SK-MEL-5 (cell line): ENCODE results near the gene IRF9. TPM values are rescaled to one million over a fixed set of nuclear protein-coding genes. Genes with fewer than 3 reads are reported as not detected.
A peak's percentile ranks its signal among the peaks of the same experiment; 100 is the strongest.
"Not testable (repeated sequence)": the region's sequence is repeated elsewhere in the genome, so short reads cannot be mapped to it uniquely, and the experiment has no call there.

ENCODE experiments used
- DNase-seq: peaks from one replicate; pipeline ENCODE4 v3.0.0-alpha.2; 2016; ENCODE audit warnings: low read depth, low spot score
- in situ Hi-C: cut with HindIII; loops from 2 replicates; pipeline ENCODE4 v1.10.0; 2016; ENCODE audit warnings: low sequenced_read_pairs, high pct_unique_total_duplicates, low pct_unique_long_range_greater_than_20kb
- total RNA-seq: library from RNA; depleted of rRNA; stranded (reverse); fragments of >200 nt; shearing (Covaris generic); gene quantifications from 2 replicates; pipeline ENCODE4 v1.2.3, GENCODE V29; 2014

Gene IRF9
- total RNA-seq, 1 experiment from 2014 or later = 24.2 TPM

DNA sequence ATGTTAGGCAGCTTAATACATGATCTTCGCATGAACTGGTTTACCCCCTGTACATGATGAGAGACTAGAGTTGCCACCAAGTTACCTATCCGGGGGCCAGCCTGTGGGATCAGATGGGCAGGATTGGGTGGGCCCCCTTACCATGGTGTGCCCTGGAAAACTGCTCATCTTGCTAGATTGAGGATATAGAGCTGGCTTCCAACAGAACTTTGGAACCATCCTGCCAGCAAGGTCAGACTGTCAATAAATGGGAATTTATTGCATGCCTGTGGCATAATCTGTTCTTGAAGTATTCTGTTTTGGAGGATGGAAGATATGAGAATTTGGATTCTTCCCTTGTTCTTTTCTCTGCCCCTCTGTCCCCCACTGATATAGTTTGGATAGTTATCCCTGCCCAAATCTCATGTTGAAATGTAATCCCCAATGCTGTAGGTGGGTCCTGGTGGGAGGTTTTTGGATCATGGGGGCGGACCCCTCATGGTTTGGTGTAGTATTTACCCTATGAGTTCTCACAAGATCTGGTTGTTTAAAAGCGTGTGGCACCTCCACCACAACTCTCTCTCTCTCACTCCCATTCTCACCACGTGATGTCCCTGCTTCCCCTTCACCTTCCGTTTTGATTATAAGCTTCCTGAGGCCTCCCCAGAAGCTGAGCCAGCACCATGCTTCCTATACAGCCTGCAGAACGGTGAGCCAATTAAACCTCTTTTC, 37.9 kb downstream of the IRF9 start:
- in situ Hi-C loops = no loop called here
- DNase-seq = no peak

- in situ Hi-C loops, DNase-seq: not testable (repeated sequence)
Observed at GRCh38 chr14:24202538-24202937, 41.5 kb downstream of the IRF9 start.

DNA sequence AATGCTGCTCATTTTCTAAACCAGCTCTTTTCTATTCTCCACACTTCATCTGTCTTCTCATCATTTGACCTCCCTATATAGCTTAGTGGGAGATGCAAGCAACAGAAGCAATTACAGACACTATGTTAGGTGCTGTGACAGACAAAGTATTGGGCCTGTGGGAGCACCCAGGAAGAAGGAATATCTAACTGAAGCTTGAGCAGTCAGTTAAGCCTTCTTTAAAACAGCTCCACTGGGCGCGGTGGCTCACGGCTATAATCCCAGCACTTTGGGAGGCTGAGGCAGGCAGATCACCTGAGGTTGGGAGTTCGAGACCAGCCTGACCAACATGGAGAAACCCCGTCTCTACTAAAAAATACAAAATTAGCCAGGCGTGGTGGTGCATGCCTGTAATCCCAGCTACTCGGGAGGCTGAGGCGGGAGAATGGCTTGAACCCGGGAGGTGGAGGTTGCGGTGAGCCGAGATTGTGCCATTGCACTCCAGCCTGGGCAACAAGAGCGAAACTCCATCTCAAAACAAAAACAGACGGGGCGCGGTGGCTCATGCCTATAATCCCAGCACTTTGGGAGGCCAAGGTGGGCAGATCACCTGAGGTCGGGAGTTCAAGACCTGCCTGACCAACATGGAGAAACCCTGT, 42.3 kb downstream of the IRF9 start:
- in situ Hi-C loops, DNase-seq: not testable (repeated sequence)

DNA sequence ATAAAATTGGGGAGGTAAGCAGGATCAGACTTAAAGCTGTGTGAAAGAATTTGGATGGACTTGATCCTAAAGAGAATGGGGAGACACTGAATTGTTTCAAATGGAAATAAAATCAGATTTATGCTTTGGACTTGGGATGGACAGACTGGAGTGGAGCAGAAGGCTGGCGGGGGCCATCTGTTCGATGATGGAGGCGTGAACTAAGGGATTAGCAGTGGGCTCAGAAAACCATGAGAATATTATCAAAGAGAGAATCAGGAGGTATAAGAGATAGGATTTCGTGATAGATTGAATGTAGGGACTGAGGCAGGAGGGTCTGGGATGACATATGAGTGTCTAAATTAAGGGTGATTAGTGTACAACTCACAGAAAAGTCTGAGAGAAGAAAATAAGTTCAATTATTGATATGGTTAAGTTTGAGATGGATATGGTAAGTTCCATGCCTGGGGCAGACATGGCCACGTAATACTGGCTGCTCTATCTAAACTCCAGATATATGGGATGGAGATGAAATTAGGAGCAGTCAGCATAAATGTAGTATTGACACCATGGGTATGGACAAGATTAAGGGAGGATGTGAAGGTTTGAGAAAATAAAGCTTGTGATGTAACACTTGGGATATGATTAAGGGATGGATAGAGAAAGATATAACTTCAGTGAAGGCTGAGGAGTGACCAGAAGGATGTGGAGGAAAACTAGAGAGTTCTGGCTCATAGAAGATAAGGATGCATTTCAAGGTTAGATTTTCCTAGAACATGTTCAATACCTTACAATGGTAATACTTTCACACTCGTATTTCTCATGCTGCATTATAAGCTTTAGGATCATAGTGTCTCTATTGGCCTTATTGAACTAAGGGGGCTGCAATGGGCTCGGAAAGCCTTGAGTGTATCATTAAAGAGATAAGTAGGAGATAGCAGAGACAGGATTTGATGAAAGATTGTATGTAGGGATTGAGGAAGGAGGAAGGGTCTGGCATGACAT, 43.4 kb downstream of the IRF9 start:
- in situ Hi-C loops = no loop called here
- no peak for DNase-seq

DNA sequence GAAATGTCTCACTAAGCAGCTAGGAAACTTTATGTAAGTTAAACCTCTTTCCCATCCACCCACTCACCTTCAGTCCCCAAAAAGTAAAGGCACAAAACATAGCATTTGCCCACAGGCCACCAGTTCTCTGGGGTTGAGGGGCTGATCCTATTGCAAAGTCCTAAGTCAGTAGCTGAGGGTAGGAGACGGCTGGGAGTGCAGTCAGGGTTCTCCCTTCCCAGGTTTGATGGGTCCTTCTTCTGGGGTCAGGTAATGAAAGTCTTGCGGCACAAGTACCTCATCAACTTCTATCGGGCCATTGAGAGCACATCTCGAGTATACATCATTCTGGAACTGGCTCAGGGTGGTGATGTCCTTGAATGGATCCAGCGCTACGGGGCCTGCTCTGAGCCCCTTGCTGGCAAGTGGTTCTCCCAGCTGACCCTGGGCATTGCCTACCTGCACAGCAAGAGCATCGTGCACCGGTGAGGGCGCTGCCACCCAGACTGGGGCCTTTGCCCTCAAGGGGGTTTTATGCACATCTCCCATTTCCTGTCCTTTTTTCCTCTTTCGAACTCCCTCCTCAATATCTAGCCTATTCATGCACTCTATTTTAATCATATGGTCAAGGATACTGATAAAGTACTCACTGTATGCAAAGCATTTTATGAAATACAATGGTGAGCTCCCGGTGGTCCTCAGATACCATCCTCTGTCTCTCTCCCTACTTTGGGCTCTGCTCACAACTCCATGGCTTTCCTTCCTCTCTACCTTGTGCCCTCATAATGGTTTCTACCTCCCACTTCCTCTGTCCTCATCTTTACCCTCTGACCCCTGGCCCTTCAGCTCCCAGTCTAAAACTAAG, 45.4 kb downstream of the IRF9 start:
- DNase-seq = no peak
- in situ Hi-C loops = no loop called here

GRCh38 chr14:24207104-24207551, 46.1 kb downstream of the IRF9 start:
- no peak for DNase-seq
- in situ Hi-C loops = no loop called here

GRCh38 chr14:24207625-24208024, 46.6 kb downstream of the IRF9 start:
- in situ Hi-C loops = no loop called here
- DNase-seq = no peak

DNA sequence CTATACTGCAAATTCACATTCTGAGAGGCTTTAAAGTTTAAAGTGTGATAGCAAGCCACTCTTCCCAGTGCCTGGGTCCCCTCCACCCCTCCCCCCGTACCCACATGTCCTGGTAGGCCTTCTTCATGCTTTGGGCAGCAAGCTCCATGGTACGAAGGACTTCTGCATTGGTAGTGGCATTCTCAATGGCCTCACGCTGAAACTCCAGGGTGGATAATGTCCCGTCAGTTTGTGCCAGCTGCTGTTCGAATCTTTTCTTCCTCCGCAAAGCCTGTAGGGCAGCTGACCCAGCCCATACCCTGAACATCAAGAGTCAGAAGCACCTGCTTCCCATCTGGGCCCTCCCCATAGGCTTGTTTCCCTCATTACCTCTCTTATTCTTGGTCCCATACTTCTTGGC, 50.2 kb downstream of the IRF9 start:
- no peak for DNase-seq
- in situ Hi-C loops = no loop called here

DNA sequence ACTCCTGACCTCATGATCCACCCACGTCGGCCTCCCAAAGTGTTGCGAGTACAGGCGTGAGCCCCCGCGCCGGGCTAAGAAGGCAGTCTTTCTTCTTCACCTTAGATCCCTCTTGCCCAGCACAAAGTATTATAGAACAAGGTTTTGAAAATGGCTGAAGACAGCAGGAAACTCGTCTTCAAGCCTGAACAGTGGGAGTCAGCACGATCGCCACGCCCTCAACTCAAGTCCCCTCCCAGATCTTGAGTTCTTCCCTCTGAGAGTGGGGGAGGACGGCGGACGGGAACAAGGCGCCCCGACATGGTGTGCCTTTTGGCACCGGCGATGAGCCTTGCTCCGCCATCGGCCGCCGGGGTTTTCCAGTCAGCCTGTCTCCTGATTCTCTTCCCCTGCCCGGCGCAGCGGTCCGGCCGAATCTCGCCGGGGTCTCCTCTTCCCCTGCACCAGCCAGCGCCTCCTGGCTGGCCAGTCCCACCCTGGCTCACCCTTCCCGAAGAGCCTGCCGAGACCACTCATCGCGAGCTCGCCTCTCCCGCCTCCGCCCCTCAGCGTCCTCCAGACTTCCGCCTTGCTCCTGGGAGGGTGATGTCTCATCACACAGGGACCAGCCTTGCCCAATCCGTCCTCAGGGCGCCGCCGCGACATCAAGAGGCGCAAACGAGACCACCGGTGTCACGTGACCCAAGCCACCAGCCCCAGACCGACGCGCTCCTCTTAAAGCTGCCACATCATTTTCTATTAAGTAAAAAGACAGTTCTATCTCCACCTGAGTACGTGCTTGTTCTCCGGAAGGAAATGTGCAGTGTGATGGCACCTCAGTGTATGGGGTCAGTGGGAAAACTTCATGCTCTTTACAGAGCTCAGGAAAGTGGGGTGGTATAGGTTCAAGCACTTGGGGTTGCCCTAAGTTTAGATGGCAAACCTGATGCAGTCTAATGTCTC, 52.1 kb downstream of the IRF9 start, which contains the start of gene CHMP4A:
CHMP4A (minus strand) TSS at position 565 of the 942 bp plus-strand sequence; CDS start at position 516, 49 bp downstream.
- DNase-seq = peak; percentile 98
- in situ Hi-C loops = no loop called here

DNA sequence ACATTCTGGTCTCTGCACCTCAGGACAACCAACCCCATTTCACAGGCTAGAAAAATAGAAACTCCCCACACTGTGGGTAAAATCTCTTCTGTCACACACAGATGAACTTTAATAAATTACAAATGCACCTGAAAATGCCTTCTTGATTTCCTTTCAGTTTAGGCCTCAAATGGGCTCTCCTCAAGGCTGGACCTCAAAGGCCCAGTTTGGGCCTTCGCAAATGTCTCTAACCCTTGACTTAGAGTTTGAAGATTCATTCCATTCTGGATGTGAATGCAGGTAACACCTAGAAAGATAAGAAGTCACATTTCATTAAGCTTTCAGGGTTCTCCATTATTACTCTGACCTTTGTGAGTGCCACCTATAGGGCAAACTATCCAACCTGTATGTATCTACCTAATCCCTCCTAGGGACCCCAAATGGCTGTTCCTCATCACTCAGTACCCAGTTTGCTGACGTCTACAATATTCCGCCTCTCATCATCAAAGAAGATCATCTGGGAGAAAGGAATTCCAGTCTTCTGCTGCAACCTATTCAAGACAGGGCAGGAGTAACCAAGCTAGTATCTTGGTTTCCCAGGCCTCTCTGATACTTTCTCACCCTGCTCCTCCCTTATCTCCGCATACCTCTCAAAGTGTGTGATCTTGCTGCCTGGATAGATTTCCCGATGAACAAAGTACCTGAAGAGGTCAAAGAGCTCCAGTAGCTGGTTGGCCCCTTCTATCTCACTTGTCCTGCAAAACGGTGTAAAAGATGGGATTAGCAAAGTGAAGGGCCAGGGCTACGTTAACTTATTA, 53.0 kb downstream of the IRF9 start:
- DNase-seq = no peak
- in situ Hi-C loops = no loop called here

- peak; percentile 86 for DNase-seq
- in situ Hi-C loops = no loop called here
Observed at GRCh38 chr14:24215495-24216344, 54.7 kb downstream of the IRF9 start, which contains the start of gene MDP1. Gene MDP1, minus strand, starts transcription at chr14:24216066. Its CDS starts 111 bp downstream, at chr14:24215955.
